Type B pancreatic cell (in vitro differentiated cells): ENCODE data around the gene MYO1F. TPM values are rescaled to one million over a fixed set of nuclear protein-coding genes. Genes with fewer than 3 reads are reported as not detected.

ENCODE experiments used
- DNase-seq: peaks from one replicate; pipeline ENCODE4 v3.0.0; 2021; ENCODE audit warnings: mixed read lengths; ENCODE audit not compliant: unreplicated experiment; ENCODE audit errors: extremely low spot score
- H3K27ac Mint-ChIP-seq: 2 replicates; pipeline ENCODE4 v1.8.0; 2021; ENCODE audit warnings: mild to moderate bottlenecking, mixed read lengths
- H3K27me3 Mint-ChIP-seq: 2 replicates; pipeline ENCODE4 v1.8.0; 2021; ENCODE audit warnings: mixed read lengths
- H3K36me3 Mint-ChIP-seq: 2 replicates; pipeline ENCODE4 v1.8.0; 2021; ENCODE audit warnings: mixed read lengths
- H3K4me1 Mint-ChIP-seq: one replicate; pipeline ENCODE4 v1.8.0; 2021; ENCODE audit warnings: mixed read lengths; ENCODE audit not compliant: unreplicated experiment
- H3K4me3 Mint-ChIP-seq: 2 replicates; pipeline ENCODE4 v1.8.0; 2021; ENCODE audit warnings: mild to moderate bottlenecking, mixed read lengths
- H3K9me3 Mint-ChIP-seq: 2 replicates; pipeline ENCODE4 v1.8.0; 2021; ENCODE audit warnings: mixed read lengths
- total RNA-seq: library from RNA; stranded (reverse); gene quantifications from 2 replicates; pipeline ENCODE4 v1.2.1, GENCODE V29; 2021; ENCODE audit warnings: low replicate concordance
- TF ChIP-seq, protein P1 (sequence below): fragments of 200-600 bp; sonication (generic); conservative IDR thresholded peaks from 2 replicates; pipeline ENCODE4 v1.5.0; 2021; ENCODE audit warnings: antibody characterized with exemption, mild to moderate bottlenecking

Gene MYO1F
- total RNA-seq, 1 donor from 2014 or later = 0.14 TPM

DNA sequence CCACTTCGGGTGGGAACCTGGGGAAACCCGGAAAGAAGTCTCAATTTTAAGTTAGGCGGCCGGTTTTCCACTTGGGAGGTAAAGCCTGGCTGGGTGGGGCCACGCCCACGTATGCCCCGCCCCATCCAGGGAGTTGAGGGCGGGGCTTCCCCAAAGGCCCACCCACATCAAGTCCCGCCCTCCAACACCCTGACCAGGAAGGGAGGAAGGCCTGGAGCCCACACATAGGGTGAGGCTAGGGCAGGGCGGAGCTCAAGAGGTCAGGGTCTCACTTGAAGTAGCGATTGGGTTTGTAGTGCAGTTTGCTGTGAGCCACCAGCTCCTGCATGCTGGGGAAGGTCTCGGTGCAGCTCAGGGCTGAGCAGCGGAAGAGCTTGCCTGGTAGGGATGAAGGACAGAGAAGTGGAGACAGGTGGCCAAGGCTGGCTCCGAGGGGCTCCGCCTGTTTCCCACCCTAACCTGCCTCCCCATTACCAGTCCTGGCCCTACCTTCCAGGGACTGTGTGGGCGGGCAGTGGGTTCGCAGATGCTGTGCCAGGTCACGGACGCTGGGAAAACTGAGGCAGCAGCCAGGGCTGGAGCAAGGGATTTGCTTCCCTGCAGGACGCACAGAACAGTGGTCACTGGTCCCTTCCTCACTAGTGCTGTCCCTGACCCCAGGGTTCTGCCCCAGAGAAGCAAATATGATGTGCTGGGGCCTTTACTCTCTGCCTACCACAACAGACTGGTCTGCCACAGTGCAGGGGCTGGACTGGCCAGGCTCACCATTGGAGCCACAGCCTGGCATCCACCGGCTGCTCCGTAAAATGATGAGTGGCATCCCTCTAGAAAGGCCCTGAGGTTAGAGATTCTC lies 64.9 kb downstream of the MYO1F start:
- H3K36me3 Mint-ChIP-seq = peaks cover 3% of the 10 kb centered on the region

GRCh38 chr19:8511573-8512101 lies 65.6 kb downstream of the MYO1F start:
- no peak overlapping the region for H3K4me3 Mint-ChIP-seq
- no peak for DNase-seq
- no peaks in the 10 kb centered on the region for H3K27me3 Mint-ChIP-seq

More for the DNA sequence above, 64.9 kb downstream of the MYO1F start:
- Mint-ChIP-seq H3K4me3 (peak overlapping the region; percentile 79), H3K4me1 (peaks cover 9% of the 10 kb centered on the region), H3K9me3 (no peaks in the 10 kb centered on the region), H3K27ac (peak overlapping the region; percentile 59), H3K27me3 (peaks cover under 1% of the 10 kb centered on the region)
- TF ChIP-seq, protein P1, sequence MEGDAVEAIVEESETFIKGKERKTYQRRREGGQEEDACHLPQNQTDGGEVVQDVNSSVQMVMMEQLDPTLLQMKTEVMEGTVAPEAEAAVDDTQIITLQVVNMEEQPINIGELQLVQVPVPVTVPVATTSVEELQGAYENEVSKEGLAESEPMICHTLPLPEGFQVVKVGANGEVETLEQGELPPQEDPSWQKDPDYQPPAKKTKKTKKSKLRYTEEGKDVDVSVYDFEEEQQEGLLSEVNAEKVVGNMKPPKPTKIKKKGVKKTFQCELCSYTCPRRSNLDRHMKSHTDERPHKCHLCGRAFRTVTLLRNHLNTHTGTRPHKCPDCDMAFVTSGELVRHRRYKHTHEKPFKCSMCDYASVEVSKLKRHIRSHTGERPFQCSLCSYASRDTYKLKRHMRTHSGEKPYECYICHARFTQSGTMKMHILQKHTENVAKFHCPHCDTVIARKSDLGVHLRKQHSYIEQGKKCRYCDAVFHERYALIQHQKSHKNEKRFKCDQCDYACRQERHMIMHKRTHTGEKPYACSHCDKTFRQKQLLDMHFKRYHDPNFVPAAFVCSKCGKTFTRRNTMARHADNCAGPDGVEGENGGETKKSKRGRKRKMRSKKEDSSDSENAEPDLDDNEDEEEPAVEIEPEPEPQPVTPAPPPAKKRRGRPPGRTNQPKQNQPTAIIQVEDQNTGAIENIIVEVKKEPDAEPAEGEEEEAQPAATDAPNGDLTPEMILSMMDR = no peak
- no peak for DNase-seq

DNA sequence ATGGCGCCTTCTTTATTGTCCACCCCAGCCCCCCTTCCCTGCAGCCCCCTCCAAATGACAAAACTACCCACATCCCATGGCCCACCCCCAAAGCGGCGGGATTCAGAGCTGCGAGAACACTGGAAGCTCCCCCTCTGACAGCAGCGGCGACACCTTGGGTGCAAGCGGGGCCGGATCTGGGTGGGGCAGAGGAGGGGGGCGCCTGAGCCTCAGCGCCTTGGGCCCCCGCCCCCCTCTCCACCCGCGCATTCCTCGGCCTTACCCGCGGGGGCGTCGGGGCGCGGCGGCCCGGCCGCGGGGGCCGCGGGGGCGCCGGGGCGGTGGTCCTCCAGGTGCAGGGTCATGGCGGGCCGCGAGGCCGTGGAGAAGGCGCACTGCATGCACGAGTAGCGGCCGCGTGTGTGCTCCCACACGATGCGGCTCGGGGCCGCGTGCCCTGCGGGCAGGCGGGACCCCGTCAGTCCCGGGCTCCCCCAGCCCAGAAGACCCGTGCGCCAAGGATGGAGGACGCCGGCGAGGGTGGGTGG lies 66.6 kb downstream of the MYO1F start:
- H3K9me3 Mint-ChIP-seq = no peaks in the 10 kb centered on the region

More at GRCh38 chr19:8511573-8512101, 65.6 kb downstream of the MYO1F start:
- TF ChIP-seq, protein P1 = no peak
- Mint-ChIP-seq H3K36me3 (peaks cover 3% of the 10 kb centered on the region), H3K4me1 (peaks cover 9% of the 10 kb centered on the region), H3K9me3 (no peaks in the 10 kb centered on the region), H3K27ac (no peak overlapping the region)

GRCh38 chr19:8506402-8506957 lies 70.8 kb downstream of the MYO1F start:
- DNase-seq = no peak
- Mint-ChIP-seq H3K27ac (peak overlapping the region; percentile 74), H3K4me1 (peaks cover 4% of the 10 kb centered on the region), H3K36me3 (no peaks in the 10 kb centered on the region), H3K9me3 (no peaks in the 10 kb centered on the region), H3K4me3 (peak overlapping the region; percentile 91), H3K27me3 (no peaks in the 10 kb centered on the region)
- TF ChIP-seq, protein P1 = peak; percentile 26

More for the DNA sequence above, 66.6 kb downstream of the MYO1F start:
- DNase-seq = no peak
- H3K36me3 Mint-ChIP-seq = peaks cover 3% of the 10 kb centered on the region
- no peak overlapping the region for H3K4me3 Mint-ChIP-seq
- H3K27me3 Mint-ChIP-seq = no peaks in the 10 kb centered on the region
- H3K4me1 Mint-ChIP-seq = peaks cover 13% of the 10 kb centered on the region
- TF ChIP-seq, protein P1 = no peak
- H3K27ac Mint-ChIP-seq = no peak overlapping the region

DNA sequence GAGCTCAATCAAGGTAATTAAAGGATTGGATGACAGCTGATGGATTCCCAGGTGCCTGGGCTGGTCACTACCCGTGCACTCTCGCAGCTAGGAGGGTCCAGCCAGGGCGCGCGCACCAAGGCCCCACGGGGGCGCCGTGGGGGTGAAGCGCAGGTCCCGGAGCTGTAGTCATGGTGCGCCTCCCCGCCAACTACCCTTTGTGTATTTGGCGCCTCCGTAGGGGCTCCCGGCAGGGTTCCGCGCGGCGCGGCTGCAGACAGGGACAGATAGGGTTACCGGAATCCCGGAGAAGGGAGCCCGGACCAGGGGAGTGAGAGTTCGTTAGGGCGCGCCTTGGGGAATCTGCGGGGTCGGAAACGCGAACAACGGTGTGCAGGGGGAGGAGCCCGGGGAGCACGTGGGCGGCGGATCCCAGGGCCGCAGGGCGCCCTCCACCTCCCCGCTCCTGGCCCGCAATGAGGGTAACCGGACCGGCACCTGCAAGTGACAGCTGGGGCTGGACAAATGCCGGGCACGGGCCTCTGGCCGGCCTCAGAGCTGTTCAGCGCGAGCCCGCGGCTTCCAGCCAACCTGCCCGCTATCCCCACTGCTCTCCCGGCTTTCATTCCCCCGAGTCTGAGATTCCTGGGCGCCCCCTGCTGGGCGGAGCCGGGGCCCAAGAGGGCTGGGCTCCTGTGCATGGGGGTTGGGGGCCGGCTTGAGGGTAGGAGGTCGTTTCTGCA lies 71.4 kb downstream of the MYO1F start:
- TF ChIP-seq, protein P1 = peak; percentile 94
- DNase-seq = peak; percentile 89
- Mint-ChIP-seq H3K4me3 (peak overlapping the region; percentile 91), H3K27me3 (no peaks in the 10 kb centered on the region), H3K9me3 (no peaks in the 10 kb centered on the region), H3K36me3 (no peaks in the 10 kb centered on the region), H3K4me1 (peaks cover 4% of the 10 kb centered on the region), H3K27ac (peak overlapping the region; percentile 74)
